Neural progenitor cell (in vitro differentiated cells): ENCODE results near the gene PPM1F. TPM values are rescaled to one million over a fixed set of nuclear protein-coding genes. Genes with fewer than 3 reads are reported as not detected.
"Not testable (repeated sequence)": the region's sequence is repeated elsewhere in the genome, so short reads cannot be mapped to it uniquely, and the experiment has no call there.

ENCODE experiments used
- DNase-seq: peaks from one replicate; pipeline ENCODE4 v3.0.0-alpha.2; 2016; ENCODE audit warnings: low spot score
- H2AFZ ChIP-seq: fragments of 200-600 bp; sonication (generic); replicated peaks from 2 replicates; pipeline ENCODE4 v1.6.1; 2016; ENCODE audit warnings: antibody characterized with exemption
- H3F3A ChIP-seq: fragments of 200-600 bp; sonication (generic); 2 replicates; pipeline ENCODE4 v1.6.1; 2016; ENCODE audit warnings: antibody characterized with exemption, low read depth
- H3K27ac ChIP-seq: fragments of 200-600 bp; sonication (generic); 2 replicates; pipeline ENCODE4 v1.5.1; 2016; ENCODE audit warnings: mild to moderate bottlenecking
- H3K27me3 ChIP-seq: fragments of 200-600 bp; sonication (generic); 2 replicates; pipeline ENCODE4 v1.6.1; 2016; ENCODE audit warnings: mild to moderate bottlenecking, moderate library complexity
- H3K36me3 ChIP-seq: fragments of 200-600 bp; sonication (generic); 2 replicates; pipeline ENCODE4 v1.5.1; 2016
- H3K4me1 ChIP-seq: fragments of 200-600 bp; sonication (generic); 2 replicates; pipeline ENCODE4 v1.6.1; 2016; ENCODE audit warnings: mixed run types
- H3K4me2 ChIP-seq: fragments of 200-600 bp; sonication (generic); 2 replicates; pipeline ENCODE4 v1.6.1; 2016
- H3K4me3 ChIP-seq: fragments of 200-600 bp; sonication (generic); 2 replicates; pipeline ENCODE4 v1.5.1; 2016
- H3K79me2 ChIP-seq: fragments of 200-600 bp; sonication (generic); 2 replicates; pipeline ENCODE4 v1.6.1; 2016; ENCODE audit warnings: low read depth
- H3K9ac ChIP-seq: fragments of 200-600 bp; sonication (generic); 2 replicates; pipeline ENCODE4 v1.6.1; 2016
- H3K9me3 ChIP-seq: fragments of 200-600 bp; sonication (generic); 2 replicates; pipeline ENCODE4 v1.5.1; 2016; ENCODE audit warnings: low read depth
- H4K20me1 ChIP-seq: fragments of 200-600 bp; sonication (generic); 2 replicates; pipeline ENCODE4 v1.6.1; 2016; ENCODE audit warnings: low read depth
- H3K27ac Mint-ChIP-seq: 3 replicates; pipeline ENCODE4 v1.8.0; 2021; ENCODE audit warnings: mixed read lengths
- H3K27me3 Mint-ChIP-seq: 2 replicates; pipeline ENCODE4 v1.8.0; 2022; ENCODE audit warnings: low read depth, mild to moderate bottlenecking, inconsistent platforms, moderate library complexity, mixed read lengths; ENCODE audit not compliant: insufficient read depth
- H3K36me3 Mint-ChIP-seq: 3 replicates; pipeline ENCODE4 v1.8.0; 2021; ENCODE audit warnings: mixed read lengths
- H3K4me1 Mint-ChIP-seq: 3 replicates; pipeline ENCODE4 v1.8.0; 2021; ENCODE audit warnings: mixed read lengths
- H3K4me3 Mint-ChIP-seq: 3 replicates; pipeline ENCODE4 v1.8.0; 2021; ENCODE audit warnings: mild to moderate bottlenecking, moderate library complexity, mixed read lengths
- H3K9me3 Mint-ChIP-seq: 3 replicates; pipeline ENCODE4 v1.8.0; 2020; ENCODE audit warnings: mixed read lengths
- CTCF ChIP-seq: fragments of 200-600 bp; sonication (generic); IDR thresholded peaks from 2 replicates; pipeline ENCODE4 v1.5.1; 2017; ENCODE audit warnings: antibody characterized with exemption, mild to moderate bottlenecking
- EZH2 ChIP-seq: fragments of 200-600 bp; sonication (generic); IDR thresholded peaks from 2 replicates; pipeline ENCODE4 v1.6.1; 2017; ENCODE audit warnings: antibody characterized with exemption, mild to moderate bottlenecking, moderate library complexity
- EZH2phosphoT487 ChIP-seq: fragments of 200-600 bp; sonication (generic); IDR thresholded peaks from 2 replicates; pipeline ENCODE4 v1.6.1; 2017; ENCODE audit warnings: antibody characterized with exemption
- total RNA-seq: library from RNA; depleted of rRNA; stranded (reverse); fragments of >200 nt; gene quantifications from 2 replicates; pipeline ENCODE4 v1.2.3, GENCODE V29; 2015; ENCODE audit warnings: low replicate concordance

Gene PPM1F
- total RNA-seq, 1 donor from 2014 or later = 18.0 TPM

DNA sequence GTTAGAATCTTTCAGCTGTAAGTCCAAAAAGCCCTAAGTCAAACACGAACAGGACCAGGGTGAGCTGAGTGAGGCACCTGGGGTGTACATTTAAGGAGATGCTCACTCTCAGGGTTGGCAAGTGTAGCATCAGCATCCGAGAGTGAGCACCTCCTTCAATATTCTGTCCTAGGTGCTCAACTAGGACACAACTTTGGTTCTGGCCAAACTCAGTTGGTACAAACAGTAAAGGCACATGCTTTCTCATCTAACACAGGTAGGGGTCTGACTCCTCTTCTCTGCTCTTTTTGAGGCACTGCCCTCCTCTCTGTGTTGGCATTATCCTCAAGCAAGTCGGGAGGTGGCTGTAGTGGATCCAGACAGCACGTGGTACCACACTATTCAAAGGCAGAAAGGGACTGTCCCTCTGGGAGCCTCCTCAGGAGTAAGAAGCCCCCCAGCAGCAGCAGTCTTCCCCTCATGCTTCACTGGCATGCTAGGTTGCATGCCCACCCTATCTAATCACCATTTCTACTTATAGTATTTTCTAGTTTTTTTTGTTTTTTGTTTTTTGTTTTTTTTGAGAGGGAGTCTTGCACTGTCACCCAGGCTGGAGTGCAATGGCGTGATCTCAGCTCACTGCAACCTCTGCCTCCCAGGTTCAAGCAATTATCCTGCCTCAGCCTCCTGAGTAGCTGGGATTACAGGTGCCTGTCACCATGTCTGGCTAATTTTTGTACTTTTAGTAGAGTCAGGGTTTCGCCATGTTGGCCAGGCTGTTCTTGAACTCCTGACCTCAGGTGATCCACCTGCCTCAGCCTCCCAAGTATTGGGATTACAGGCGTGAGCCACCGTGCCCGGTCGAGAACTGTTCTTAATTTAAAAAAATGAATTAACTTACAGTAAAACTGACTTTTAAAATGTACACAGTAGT, 70.6 kb downstream of the PPM1F start:
- Mint-ChIP-seq H3K9me3 (peaks cover 4% of the 10 kb centered on the region), H3K4me3 (no peak overlapping the region), H3K27me3 (no peaks in the 10 kb centered on the region), H3K27ac (peak overlapping the region; percentile 57), H3K4me1 (peaks cover 10% of the 10 kb centered on the region), H3K36me3 (no peaks in the 10 kb centered on the region)
- H3K4me3 ChIP-seq = no peak overlapping the region
- H3F3A ChIP-seq = no peaks in the 10 kb centered on the region
- no peak for DNase-seq
- H3K4me2 ChIP-seq = no peak overlapping the region
- no peaks in the 10 kb centered on the region for H3K36me3 ChIP-seq
- H3K4me1 ChIP-seq = no peaks in the 10 kb centered on the region
- TF ChIP-seq EZH2 = no peak
- TF ChIP-seq CTCF = no peak
- no peak for TF ChIP-seq EZH2phosphoT487
- no peak overlapping the region for H3K9ac ChIP-seq
- H3K9me3 ChIP-seq = no peaks in the 10 kb centered on the region
- no peak overlapping the region for H3K27ac ChIP-seq
- H4K20me1 ChIP-seq = no peaks in the 10 kb centered on the region
- H2AFZ ChIP-seq = no peak overlapping the region
- no peaks in the 10 kb centered on the region for H3K79me2 ChIP-seq
- H3K27me3 ChIP-seq = no peaks in the 10 kb centered on the region

DNA sequence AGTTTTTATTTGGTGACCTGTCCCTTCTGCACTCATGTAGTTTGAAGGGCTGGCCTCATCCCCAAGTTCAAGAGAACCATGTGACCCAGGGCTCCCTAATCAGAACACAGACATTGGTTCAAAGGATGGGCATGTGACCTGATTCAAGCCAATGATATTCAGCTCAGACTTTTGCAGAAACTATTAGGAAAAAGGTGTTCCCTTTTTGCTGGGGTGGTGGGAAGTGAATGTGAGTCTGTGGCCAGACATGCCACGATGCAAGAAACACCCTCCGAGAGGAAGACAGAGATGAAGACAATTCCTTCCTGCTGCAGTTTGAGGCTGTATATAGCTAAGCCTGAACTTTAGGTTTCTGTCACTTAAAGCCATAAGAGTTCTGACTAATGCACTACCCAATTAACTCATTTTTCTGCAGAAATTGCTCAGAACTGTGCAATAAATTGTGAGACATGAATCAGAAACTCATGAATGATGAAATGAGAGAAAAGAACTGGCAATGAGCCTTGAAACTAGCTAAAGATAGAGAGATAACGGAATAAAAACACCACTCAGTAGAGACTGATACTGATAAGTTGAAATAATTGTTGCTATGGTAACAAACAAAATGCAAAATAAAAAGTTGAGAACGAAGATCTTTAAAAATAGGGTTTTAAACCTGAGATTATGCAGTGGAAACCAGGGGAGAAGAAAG, 76.0 kb downstream of the PPM1F start:
- H3K27me3 ChIP-seq = no peaks in the 10 kb centered on the region
- H3K4me1 ChIP-seq = no peaks in the 10 kb centered on the region
- H3K9ac ChIP-seq = no peak overlapping the region
- Mint-ChIP-seq H3K36me3 (no peaks in the 10 kb centered on the region), H3K4me1 (no peaks in the 10 kb centered on the region), H3K4me3 (no peak overlapping the region), H3K27ac (no peak overlapping the region), H3K9me3 (peaks cover 2% of the 10 kb centered on the region), H3K27me3 (no peaks in the 10 kb centered on the region)
- no peaks in the 10 kb centered on the region for H3K36me3 ChIP-seq
- DNase-seq = no peak
- H2AFZ ChIP-seq = no peak overlapping the region
- no peaks in the 10 kb centered on the region for H4K20me1 ChIP-seq
- TF ChIP-seq EZH2 = no peak
- no peak for TF ChIP-seq CTCF
- no peak for TF ChIP-seq EZH2phosphoT487
- no peaks in the 10 kb centered on the region for H3F3A ChIP-seq
- no peak overlapping the region for H3K4me3 ChIP-seq
- no peak overlapping the region for H3K4me2 ChIP-seq
- H3K9me3 ChIP-seq = no peaks in the 10 kb centered on the region
- H3K79me2 ChIP-seq = no peaks in the 10 kb centered on the region
- no peak overlapping the region for H3K27ac ChIP-seq

DNA sequence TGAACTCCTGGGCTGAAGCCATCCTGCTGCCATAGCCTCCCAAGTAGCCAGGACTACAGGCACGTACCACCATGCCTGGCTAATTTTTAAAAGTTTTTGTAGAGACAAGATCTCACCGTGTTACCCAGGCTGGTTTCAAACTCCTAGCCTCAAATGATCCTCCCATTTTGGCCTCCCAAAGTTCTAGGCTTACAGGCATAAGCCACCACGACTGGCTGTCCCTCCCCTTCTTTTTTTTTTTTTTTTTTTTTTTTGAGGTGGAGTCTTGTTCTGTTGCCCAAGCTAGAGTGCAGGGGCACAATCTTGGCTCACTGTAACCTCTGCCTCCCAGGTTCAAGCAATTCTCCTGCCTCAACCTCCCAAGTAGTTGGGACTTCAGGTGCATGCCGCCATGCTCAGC, 77.7 kb downstream of the PPM1F start:
- H3K9me3 Mint-ChIP-seq, H3K4me3 ChIP-seq, H3K27me3 Mint-ChIP-seq, H3K4me3 Mint-ChIP-seq, H3K9ac ChIP-seq, H3K27ac ChIP-seq, H3F3A ChIP-seq, DNase-seq, H3K4me1 Mint-ChIP-seq, H3K4me2 ChIP-seq, H3K27ac Mint-ChIP-seq, H2AFZ ChIP-seq, H4K20me1 ChIP-seq, H3K4me1 ChIP-seq, H3K9me3 ChIP-seq, H3K36me3 ChIP-seq, H3K27me3 ChIP-seq, H3K79me2 ChIP-seq, H3K36me3 Mint-ChIP-seq: not testable (repeated sequence)

DNA sequence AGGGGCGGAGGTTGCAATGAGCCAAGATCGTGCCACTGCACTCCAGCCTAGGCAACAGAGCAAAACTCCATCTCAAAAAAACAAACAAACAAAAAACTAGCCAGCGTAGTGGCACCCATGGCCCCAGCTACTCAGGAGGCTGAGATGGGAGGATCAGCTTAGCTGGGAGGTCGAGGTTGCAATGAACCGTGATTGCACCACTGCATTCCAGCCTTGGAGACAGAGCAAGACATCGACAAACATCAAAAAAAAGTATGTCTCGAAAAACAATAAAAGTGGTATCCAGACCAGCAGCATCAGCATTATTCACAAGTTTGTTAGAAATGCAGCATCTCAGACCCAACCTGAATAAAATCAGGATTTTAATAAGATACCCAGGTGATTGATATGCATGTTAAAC, 79.0 kb downstream of the PPM1F start:
- H3K36me3 ChIP-seq = no peaks in the 10 kb centered on the region
- H3K9me3 Mint-ChIP-seq = peaks cover 2% of the 10 kb centered on the region

GRCh38 chr22:21872741-21873140, 79.9 kb downstream of the PPM1F start:
- H4K20me1 ChIP-seq, H2AFZ ChIP-seq, H3K27ac ChIP-seq, H3K27me3 ChIP-seq, H3K79me2 ChIP-seq, H3K27ac Mint-ChIP-seq, H3K9me3 Mint-ChIP-seq, H3K9me3 ChIP-seq, H3K4me3 ChIP-seq, H3K4me3 Mint-ChIP-seq, H3K4me2 ChIP-seq, H3K36me3 Mint-ChIP-seq, H3K27me3 Mint-ChIP-seq, H3K36me3 ChIP-seq, H3K4me1 Mint-ChIP-seq, H3K4me1 ChIP-seq, H3K9ac ChIP-seq, DNase-seq: not testable (repeated sequence)
- H3F3A ChIP-seq = peaks cover 14% of the 10 kb centered on the region

More for the DNA sequence above, 79.0 kb downstream of the PPM1F start:
- Mint-ChIP-seq H3K36me3 (no peaks in the 10 kb centered on the region), H3K4me1 (no peaks in the 10 kb centered on the region), H3K27me3 (peaks cover 3% of the 10 kb centered on the region), H3K4me3 (no peak overlapping the region), H3K27ac (no peak overlapping the region)
- H3F3A ChIP-seq = peaks cover 6% of the 10 kb centered on the region
- no peaks in the 10 kb centered on the region for H3K9me3 ChIP-seq
- DNase-seq = no peak
- no peak overlapping the region for H3K4me3 ChIP-seq
- H3K4me2 ChIP-seq = no peak overlapping the region
- no peaks in the 10 kb centered on the region for H3K79me2 ChIP-seq
- no peak overlapping the region for H3K9ac ChIP-seq
- H3K27ac ChIP-seq = no peak overlapping the region
- H3K27me3 ChIP-seq = no peaks in the 10 kb centered on the region
- H4K20me1 ChIP-seq = no peaks in the 10 kb centered on the region
- no peaks in the 10 kb centered on the region for H3K4me1 ChIP-seq
- TF ChIP-seq EZH2phosphoT487 = no peak
- no peak for TF ChIP-seq CTCF
- TF ChIP-seq EZH2 = no peak
- H2AFZ ChIP-seq = no peak overlapping the region
